ENCODE results near the gene TNIK. TPM values are rescaled to one million over a fixed set of nuclear protein-coding genes. Genes with fewer than 3 reads are reported as not detected.

The TNIK gene
- total RNA-seq, 1 experiment from 2014 or later, result 0.69 TPM

- Histone ChIP-seq H3K4me3 (ENCODE audit: low read depth, low read length, poor library complexity, severe bottlenecking) (no peak overlapping the region), H3K27ac (ENCODE audit: low read depth, low read length, poor library complexity, severe bottlenecking) (no peak overlapping the region), H3K4me1 (ENCODE audit: insufficient read depth, low read length, poor library complexity, severe bottlenecking) (peaks cover 17% of the 10 kb centered on the region), H3K27me3 (replicated peaks; ENCODE audit: insufficient read depth, low read depth, low read length, poor library complexity) (no peaks in the 10 kb centered on the region), H3K9me3 (ENCODE audit: low read depth, low read length, poor library complexity, severe bottlenecking) (no peaks in the 10 kb centered on the region), H3K36me3 (ENCODE audit: insufficient read depth, low read length, poor library complexity, severe bottlenecking) (no peaks in the 10 kb centered on the region)
- POLR2A ChIA-PET (ENCODE audit: low non-redundant PET), result interaction anchor here (0.7 kb wide), 1 partner anchor 20 kb away, joined by 6 read pairs; no protein-coding TSS in a partner anchor
- CTCF ChIA-PET, result no interaction called here
- DNase-seq (ENCODE audit: low spot score), result no peak
- no TSS peak for BruUV-seq (replicated peaks)
- TF ChIP-seq CTCF (conservative IDR thresholded peaks at IDR 0.05; ENCODE audit: low read depth, low read length), result no peak
- intact Hi-C loops (cut with micrococcal nuclease; ENCODE audit: unreplicated experiment), result no loop called here
Measured at GRCh38 chr3:171201825-171202224, 258.4 kb downstream of the TNIK start.

- CTCF ChIA-PET, result no interaction called here
- Histone ChIP-seq H3K27me3 (replicated peaks; ENCODE audit: insufficient read depth, low read depth, low read length, poor library complexity) (no peaks in the 10 kb centered on the region), H3K9me3 (ENCODE audit: low read depth, low read length, poor library complexity, severe bottlenecking) (no peaks in the 10 kb centered on the region), H3K4me1 (ENCODE audit: insufficient read depth, low read length, poor library complexity, severe bottlenecking) (peaks cover 17% of the 10 kb centered on the region), H3K36me3 (ENCODE audit: insufficient read depth, low read length, poor library complexity, severe bottlenecking) (no peaks in the 10 kb centered on the region), H3K27ac (ENCODE audit: low read depth, low read length, poor library complexity, severe bottlenecking) (no peak overlapping the region), H3K4me3 (ENCODE audit: low read depth, low read length, poor library complexity, severe bottlenecking) (no peak overlapping the region)
- POLR2A ChIA-PET (ENCODE audit: low non-redundant PET), result no interaction called here
- DNase-seq (ENCODE audit: low spot score), result no peak
- BruUV-seq (replicated peaks), result no TSS peak
- intact Hi-C loops (cut with micrococcal nuclease; ENCODE audit: unreplicated experiment), result no loop called here
- TF ChIP-seq EZH2 (IDR thresholded peaks at IDR 0.05; ENCODE audit: borderline replicate concordance, low read depth, low read length, poor library complexity, severe bottlenecking) (no peak), CTCF (conservative IDR thresholded peaks at IDR 0.05; ENCODE audit: low read depth, low read length) (no peak)
Measured at GRCh38 chr3:171200750-171201088, 259.5 kb downstream of the TNIK start.

- H3K27me3 ChIP-seq (replicated peaks; ENCODE audit: insufficient read depth, low read depth, low read length, poor library complexity), result no peaks in the 10 kb centered on the region
- no peak for DNase-seq (ENCODE audit: low spot score)
- H3K4me3 ChIP-seq (ENCODE audit: low read depth, low read length, poor library complexity, severe bottlenecking), result no peak overlapping the region
- no peaks in the 10 kb centered on the region for H3K9me3 ChIP-seq (ENCODE audit: low read depth, low read length, poor library complexity, severe bottlenecking)
- no peak overlapping the region for H3K27ac ChIP-seq (ENCODE audit: low read depth, low read length, poor library complexity, severe bottlenecking)
- CTCF ChIA-PET, result no interaction called here
- no peaks in the 10 kb centered on the region for H3K36me3 ChIP-seq (ENCODE audit: insufficient read depth, low read length, poor library complexity, severe bottlenecking)
- POLR2A ChIA-PET (ENCODE audit: low non-redundant PET), result no interaction called here
- no TSS peak for BruUV-seq (replicated peaks)
- TF ChIP-seq EZH2 (IDR thresholded peaks at IDR 0.05; ENCODE audit: borderline replicate concordance, low read depth, low read length, poor library complexity, severe bottlenecking), result no peak
- no peak for TF ChIP-seq CTCF (conservative IDR thresholded peaks at IDR 0.05; ENCODE audit: low read depth, low read length)
- H3K4me1 ChIP-seq (ENCODE audit: insufficient read depth, low read length, poor library complexity, severe bottlenecking), result peaks cover 17% of the 10 kb centered on the region
- intact Hi-C loops (cut with micrococcal nuclease; ENCODE audit: unreplicated experiment), result no loop called here
Measured at GRCh38 chr3:171200052-171200749, 260.0 kb downstream of the TNIK start.

Measured in A673 (cell line).